ENCODE measurements around the gene IGSF3.
"Not testable (repeated sequence)": the region's sequence is repeated elsewhere in the genome, so short reads cannot be mapped to it uniquely, and the experiment has no call there.

GRCh38 chr1:116607463-116607862, 60.1 kb downstream of the IGSF3 start:
- not testable (repeated sequence) for TF ChIP-seq CTCF, EZH2phosphoT487 (IDR thresholded peaks at IDR 0.05; ENCODE audit: low read length)

All from MM.1S (cell line).